Testis (tissue), 2 donors: ENCODE results near the gene SQSTM1.

Experiments
- CTCF ChIP-seq, 3 experiments: fragments of 450-650 bp in 2 of 3; fragments of 200-600 bp in 1 of 3; sonication (generic) in 1 of 3; IDR thresholded peaks; one replicate each; pipeline ENCODE4 v1.5.1; 2016 to 2019; ENCODE audit warnings: antibody characterized with exemption in 3 of 3, mild to moderate bottlenecking in 2 of 3, moderate library complexity in 1 of 3
- POLR2A ChIP-seq: fragments of 450-650 bp; IDR thresholded peaks from one replicate; pipeline ENCODE4 v1.6.1; 2017; ENCODE audit warnings: antibody characterized with exemption, mild to moderate bottlenecking, moderate library complexity

DNA sequence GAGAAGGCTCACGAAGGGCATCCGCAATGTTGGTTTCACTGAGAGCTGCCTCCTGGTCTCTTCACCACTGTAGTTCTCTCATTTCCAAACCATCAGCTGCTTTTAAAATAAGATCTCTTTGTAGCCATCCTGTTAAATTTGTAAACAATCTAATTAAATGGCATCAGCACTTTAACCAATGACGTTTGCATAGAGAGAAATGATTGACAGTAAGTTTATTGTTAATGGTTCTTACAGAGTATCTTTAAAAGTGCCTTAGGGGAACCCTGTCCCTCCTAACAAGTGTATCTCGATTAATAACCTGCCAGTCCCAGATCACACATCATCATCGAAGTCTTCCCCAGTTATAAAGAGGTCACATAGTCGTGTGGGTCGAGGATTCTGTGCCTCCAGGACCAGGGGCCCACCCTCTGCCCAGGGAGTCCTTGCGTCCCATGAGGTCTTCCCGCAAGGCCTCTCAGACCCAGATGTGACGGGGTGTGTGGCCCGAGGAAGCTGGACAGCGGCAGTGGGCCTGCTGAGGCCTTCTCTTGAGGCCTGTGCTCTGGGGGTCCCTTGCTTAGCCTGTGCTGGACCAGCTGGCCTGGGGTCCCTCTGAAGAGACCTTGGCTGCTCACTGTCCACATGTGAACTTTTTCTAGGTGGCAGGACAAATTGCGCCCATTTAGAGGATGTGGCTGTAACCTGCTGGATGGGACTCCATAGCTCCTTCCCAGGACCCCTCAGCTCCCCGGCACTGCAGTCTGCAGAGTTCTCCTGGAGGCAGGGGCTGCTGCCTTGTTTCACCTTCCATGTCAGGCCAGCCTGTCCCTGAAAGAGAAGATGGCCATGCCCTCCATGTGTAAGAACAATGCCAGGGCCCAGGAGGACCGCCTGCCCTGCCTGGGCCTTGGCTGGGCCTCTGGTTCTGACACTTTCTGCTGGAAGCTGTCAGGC, 16.6 kb downstream of the SQSTM1 start:
- TF ChIP-seq CTCF (IDR thresholded peaks at IDR 0.05) = no peak
- no peak for TF ChIP-seq POLR2A
